Measurements from ENCODE around the gene FSIP1.

- TF ChIP-seq POLR2A (IDR thresholded peaks at IDR 0.05; ENCODE audit: low read depth, low read length) (no peak), POLR2AphosphoS5 (IDR thresholded peaks at IDR 0.05; ENCODE audit: low read depth, low read length) (no peak), POU2F2 (IDR thresholded peaks at IDR 0.05; ENCODE audit: low read depth, low read length) (no peak), TAF1 (IDR thresholded peaks at IDR 0.05; ENCODE audit: low read depth, low read length) (no peak), SPI1 (IDR thresholded peaks at IDR 0.05; ENCODE audit: low read depth, low read length) (no peak)
These were observed 118.9 kb downstream of the FSIP1 start for GRCh38 chr15:39663704-39664250.
